Neural cell (in vitro differentiated cells): Measurements from ENCODE around the gene AGR2. TPM values are rescaled to one million over a fixed set of nuclear protein-coding genes. Genes with fewer than 3 reads are reported as not detected.

Source experiments
- H2AFZ ChIP-seq: fragments of 200-600, 300-800 bp; sonication (generic), shearing (Covaris generic); 2 replicates; pipeline ENCODE4 v1.6.0; 2014; ENCODE audit warnings: low read depth, mild to moderate bottlenecking, antibody characterized with exemption, low read length, moderate library complexity
- H3F3A ChIP-seq: fragments of 200-600 bp; shearing (Covaris generic); 2 replicates; pipeline ENCODE4 v1.6.1; 2016; ENCODE audit warnings: mild to moderate bottlenecking, moderate library complexity, mixed read lengths, antibody characterized with exemption, low read length; ENCODE audit not compliant: insufficient read depth, poor library complexity, severe bottlenecking
- H3K27ac ChIP-seq: fragments of 200-600, 300-800 bp; sonication (generic), shearing (Covaris generic); 2 replicates; pipeline ENCODE4 v1.5.1; 2014; ENCODE audit warnings: mild to moderate bottlenecking, low read length, moderate library complexity
- H3K27me3 ChIP-seq: fragments of 300-800, 200-600 bp; sonication (generic), shearing (Covaris generic); 2 replicates; pipeline ENCODE4 v1.6.0; 2014; ENCODE audit warnings: mild to moderate bottlenecking, low read depth, low read length, moderate library complexity; ENCODE audit not compliant: insufficient read depth
- H3K36me3 ChIP-seq: fragments of 300-800, 200-600 bp; sonication (generic), shearing (Covaris generic); 2 replicates; pipeline ENCODE4 v1.5.1; 2014; ENCODE audit warnings: mild to moderate bottlenecking, antibody characterized with exemption, low read length, moderate library complexity; ENCODE audit not compliant: insufficient read depth
- H3K4me2 ChIP-seq: fragments of 300-800, 200-600 bp; sonication (generic), shearing (Covaris generic); 2 replicates; pipeline ENCODE4 v1.6.0; 2014; ENCODE audit warnings: mild to moderate bottlenecking, low read length
- H3K4me3 ChIP-seq: fragments of 300-800, 200-600 bp; sonication (generic), shearing (Covaris generic); 2 replicates; pipeline ENCODE4 v1.5.1; 2014; ENCODE audit warnings: mild to moderate bottlenecking, low read length, moderate library complexity
- H3K79me2 ChIP-seq: fragments of 200-600 bp; shearing (Covaris generic); replicated peaks from 2 replicates; pipeline ENCODE4 v1.6.0; 2014; ENCODE audit warnings: mild to moderate bottlenecking, low read length, moderate library complexity; ENCODE audit not compliant: insufficient read depth
- H3K9ac ChIP-seq: fragments of 300-800, 200-600 bp; sonication (generic), shearing (Covaris generic); 2 replicates; pipeline ENCODE4 v1.6.1; 2016; ENCODE audit warnings: mild to moderate bottlenecking, low read length, mixed read lengths
- H3K9me2 ChIP-seq: fragments of 200-600 bp; shearing (Covaris generic); 2 replicates; pipeline ENCODE4 v1.6.1; 2016; ENCODE audit warnings: mild to moderate bottlenecking, low read length, mixed read lengths; ENCODE audit not compliant: insufficient read depth
- H3K9me3 ChIP-seq: fragments of 200-600, 300-800 bp; sonication (generic), shearing (Covaris generic); 2 replicates; pipeline ENCODE4 v1.6.1; 2016; ENCODE audit warnings: mild to moderate bottlenecking, mixed run types, low read length, moderate library complexity, mixed read lengths
- H4K20me1 ChIP-seq: fragments of 200-600 bp; shearing (Covaris generic); 2 replicates; pipeline ENCODE4 v1.6.1; 2016; ENCODE audit warnings: mild to moderate bottlenecking, mixed run types; ENCODE audit not compliant: insufficient read depth
- EP300 ChIP-seq: fragments of 450-650 bp; conservative IDR thresholded peaks from 2 replicates; pipeline ENCODE4 v1.6.1; 2014; ENCODE audit warnings: antibody characterized with exemption, mild to moderate bottlenecking, moderate library complexity; ENCODE audit not compliant: poor library complexity, severe bottlenecking
- EZH2 ChIP-seq: fragments of 200-600, 300-800 bp; shearing (Covaris generic), sonication (generic); IDR thresholded peaks from 2 replicates; pipeline ENCODE4 v1.6.1; 2014; ENCODE audit warnings: antibody characterized with exemption, low read length, borderline replicate concordance, mild to moderate bottlenecking; ENCODE audit not compliant: insufficient read depth, poor library complexity, severe bottlenecking
- MXI1 ChIP-seq: fragments of 450-650 bp; conservative IDR thresholded peaks from 2 replicates; pipeline ENCODE4 v1.6.1; 2014; ENCODE audit warnings: antibody characterized with exemption, mild to moderate bottlenecking; ENCODE audit not compliant: poor library complexity, severe bottlenecking
- POLR2AphosphoS5 ChIP-seq: IDR thresholded peaks from 2 replicates; pipeline ENCODE4 v1.6.1; 2012
- RAD21 ChIP-seq: fragments of 450-650 bp; conservative IDR thresholded peaks from 2 replicates; pipeline ENCODE4 v1.6.1; 2014; ENCODE audit warnings: antibody characterized with exemption, mild to moderate bottlenecking, moderate library complexity
- REST ChIP-seq: IDR thresholded peaks from 2 replicates; pipeline ENCODE4 v1.6.1; 2012; ENCODE audit warnings: borderline replicate concordance
- SMC3 ChIP-seq: fragments of 450-650 bp; conservative IDR thresholded peaks from 2 replicates; pipeline ENCODE4 v1.6.1; 2014; ENCODE audit warnings: antibody characterized with exemption, mild to moderate bottlenecking, moderate library complexity; ENCODE audit not compliant: poor library complexity
- TAF1 ChIP-seq: IDR thresholded peaks from 2 replicates; pipeline ENCODE4 v1.6.1; 2012; ENCODE audit warnings: low read depth
- polyA plus RNA-seq: library from polyadenylated mRNA; depleted of rRNA; stranded (reverse); fragments of >200 nt; gene quantifications from 2 replicates; pipeline ENCODE4 v1.2.3, GENCODE V29; 2014
- TF ChIP-seq, protein P1 (sequence below): fragments of 450-650 bp; IDR thresholded peaks from 2 replicates; pipeline ENCODE4 v1.5.1; 2014; ENCODE audit warnings: antibody characterized with exemption, mild to moderate bottlenecking, moderate library complexity; ENCODE audit not compliant: poor library complexity, severe bottlenecking

The AGR2 gene
- polyA plus RNA-seq, 1 donor from 2014 or later, result not detected

GRCh38 chr7:16791071-16791470 lies 13.7 kb downstream of the AGR2 start:
- Histone ChIP-seq H2AFZ (no peak overlapping the region), H3K36me3 (no peaks in the 10 kb centered on the region), H3K4me3 (no peak overlapping the region), H3K9me2 (no peaks in the 10 kb centered on the region), H3K4me2 (no peak overlapping the region), H3K27ac (no peak overlapping the region), H4K20me1 (no peaks in the 10 kb centered on the region), H3K79me2 (no peaks in the 10 kb centered on the region), H3F3A (no peaks in the 10 kb centered on the region), H3K9me3 (no peaks in the 10 kb centered on the region), H3K9ac (no peak overlapping the region), H3K27me3 (no peaks in the 10 kb centered on the region)
- TF ChIP-seq EZH2, result no peak
- TF ChIP-seq, protein P1, sequence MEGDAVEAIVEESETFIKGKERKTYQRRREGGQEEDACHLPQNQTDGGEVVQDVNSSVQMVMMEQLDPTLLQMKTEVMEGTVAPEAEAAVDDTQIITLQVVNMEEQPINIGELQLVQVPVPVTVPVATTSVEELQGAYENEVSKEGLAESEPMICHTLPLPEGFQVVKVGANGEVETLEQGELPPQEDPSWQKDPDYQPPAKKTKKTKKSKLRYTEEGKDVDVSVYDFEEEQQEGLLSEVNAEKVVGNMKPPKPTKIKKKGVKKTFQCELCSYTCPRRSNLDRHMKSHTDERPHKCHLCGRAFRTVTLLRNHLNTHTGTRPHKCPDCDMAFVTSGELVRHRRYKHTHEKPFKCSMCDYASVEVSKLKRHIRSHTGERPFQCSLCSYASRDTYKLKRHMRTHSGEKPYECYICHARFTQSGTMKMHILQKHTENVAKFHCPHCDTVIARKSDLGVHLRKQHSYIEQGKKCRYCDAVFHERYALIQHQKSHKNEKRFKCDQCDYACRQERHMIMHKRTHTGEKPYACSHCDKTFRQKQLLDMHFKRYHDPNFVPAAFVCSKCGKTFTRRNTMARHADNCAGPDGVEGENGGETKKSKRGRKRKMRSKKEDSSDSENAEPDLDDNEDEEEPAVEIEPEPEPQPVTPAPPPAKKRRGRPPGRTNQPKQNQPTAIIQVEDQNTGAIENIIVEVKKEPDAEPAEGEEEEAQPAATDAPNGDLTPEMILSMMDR, result no peak
- no peak for TF ChIP-seq RAD21
- TF ChIP-seq EP300, result no peak
- no peak for TF ChIP-seq TAF1
- no peak for TF ChIP-seq POLR2AphosphoS5

DNA sequence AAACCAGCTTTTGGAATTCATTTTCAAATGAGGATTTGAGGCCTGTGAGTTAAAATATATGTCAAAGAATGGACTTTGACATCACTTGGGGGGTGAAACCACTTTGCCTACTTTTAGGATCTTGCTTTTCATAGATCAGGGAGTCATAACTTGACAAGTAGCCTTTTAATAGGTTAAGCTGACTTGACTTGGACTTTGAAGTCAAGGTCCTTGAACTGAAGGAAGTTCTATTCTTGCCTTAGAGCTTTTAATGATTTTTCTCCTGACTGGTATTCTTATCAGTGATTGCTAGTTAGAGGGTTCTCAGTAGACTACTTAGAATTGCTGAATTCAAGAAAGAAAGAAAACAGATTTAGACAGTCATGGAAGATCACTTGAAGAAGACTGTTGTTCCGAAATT lies 17.7 kb downstream of the AGR2 start:
- Histone ChIP-seq H3K27me3 (no peaks in the 10 kb centered on the region), H2AFZ (no peak overlapping the region), H4K20me1 (no peaks in the 10 kb centered on the region), H3F3A (no peaks in the 10 kb centered on the region), H3K27ac (no peak overlapping the region), H3K36me3 (no peaks in the 10 kb centered on the region), H3K9me3 (no peaks in the 10 kb centered on the region), H3K4me2 (no peak overlapping the region), H3K4me3 (no peak overlapping the region), H3K9me2 (no peaks in the 10 kb centered on the region), H3K9ac (no peak overlapping the region), H3K79me2 (no peaks in the 10 kb centered on the region)
- no peak for TF ChIP-seq POLR2AphosphoS5
- no peak for TF ChIP-seq EP300
- TF ChIP-seq, protein P1, result no peak
- TF ChIP-seq RAD21, result no peak
- TF ChIP-seq TAF1, result no peak
- no peak for TF ChIP-seq REST
- TF ChIP-seq EZH2, result no peak
- no peak for TF ChIP-seq SMC3
- TF ChIP-seq MXI1, result no peak
